Transverse colon (tissue), 4 donors: ENCODE data around the gene TMEM62. TPM values are rescaled to one million over a fixed set of nuclear protein-coding genes. Genes with fewer than 3 reads are reported as not detected.
A peak's percentile ranks its signal among the peaks of the same experiment; 100 is the strongest.

Experiments used
- DNase-seq: peaks from one replicate; pipeline ENCODE4 v3.0.0-alpha.2; 2019
- H3K27ac ChIP-seq, 4 donors: fragments of 200-600 bp; sonication (generic); 2 replicates each; pipeline ENCODE4 v1.5.1; 2016 to 2018; ENCODE audit warnings: inconsistent platforms in 4 of 4
- H3K27me3 ChIP-seq: fragments of 200-600 bp; sonication (generic); 2 replicates; pipeline ENCODE4 v1.5.1; 2017; ENCODE audit warnings: inconsistent platforms
- H3K36me3 ChIP-seq, 4 donors: fragments of 200-600 bp; sonication (generic); 2 replicates each; pipeline ENCODE4 v1.5.1; 2017 to 2019; ENCODE audit warnings: inconsistent platforms in 4 of 4
- H3K4me1 ChIP-seq, 4 donors: fragments of 200-600 bp; sonication (generic); 2 replicates each; pipeline ENCODE4 v1.5.1; 2017 to 2020; ENCODE audit warnings: inconsistent platforms in 4 of 4
- H3K4me3 ChIP-seq, 4 donors: fragments of 200-600 bp; sonication (generic); 1 replicate in 1 of 4; 2 replicates in 3 of 4; pipeline versions ENCODE4 v1.5.1 to v1.6.1; 2017 to 2019; ENCODE audit warnings: inconsistent platforms in 4 of 4
- H3K9me3 ChIP-seq, 2 donors: fragments of 200-600 bp; sonication (generic); 2 replicates each; pipeline ENCODE4 v1.5.1; 2017 to 2019; ENCODE audit warnings: inconsistent platforms in 2 of 2
- EP300 ChIP-seq: sonication (generic); formaldehyde crosslinking; IDR thresholded peaks from one replicate; pipeline ENCODE4 v1.6.1; 2017; ENCODE audit warnings: antibody characterized with exemption, low read depth
- POLR2A ChIP-seq: fragments of 450-650 bp; IDR thresholded peaks from one replicate; pipeline ENCODE4 v1.6.1; 2016; ENCODE audit warnings: antibody characterized with exemption, mild to moderate bottlenecking, moderate library complexity
- POLR2AphosphoS5 ChIP-seq, 3 donors: sonication (generic); formaldehyde crosslinking; IDR thresholded peaks; one replicate each; pipeline ENCODE4 v1.6.1; 2016; ENCODE audit warnings: antibody characterized with exemption in 3 of 3
- WGBS, 2 donors: methylation state at CpG; one replicate each; pipeline ENCODE4 v1.1.5; 2018; ENCODE audit warnings: low coverage in 1 of 2; 5-methylcytosine and 5-hydroxymethylcytosine counted together
- in situ Hi-C, 4 donors: fragments of 200-750 bp; cut with MboI; loops; one replicate each; pipeline versions ENCODE4 v1.15.0 to v1.15.1; 2017; ENCODE audit warnings: low sequenced_read_pairs in 3 of 4, low pct_ligation_motif_present in 1 of 4, low pct_unique_long_range_greater_than_20kb in 1 of 4
- intact Hi-C: fragments of 100-400 bp; cut with DNase I; formaldehyde crosslinking; loops from one replicate; pipeline ENCODE4 v1.15.1; 2023; ENCODE audit warnings: low total_unique reads
- total RNA-seq, 4 donors: library from RNA; depleted of rRNA; stranded (reverse); fragments of >200 nt; gene quantifications; one replicate each; pipeline ENCODE4 v1.1.0, GENCODE V29; 2016
- TF ChIP-seq, protein P1 (sequence below), 5 experiments: fragments of 200-600 bp in 3 of 5; fragments of 450-650 bp in 2 of 5; sonication (generic) in 3 of 5; IDR thresholded peaks; 1 replicate in 2 of 5; 2 replicates in 3 of 5; pipeline ENCODE4 v1.5.1; 2016 to 2017; ENCODE audit warnings: antibody characterized with exemption in 5 of 5, inconsistent platforms in 3 of 5, mild to moderate bottlenecking in 2 of 5, moderate library complexity in 1 of 5

TMEM62 gene
- total RNA-seq, 4 donors from 2014 or later, result 21.3 to 367 (median 39.6) TPM

DNA sequence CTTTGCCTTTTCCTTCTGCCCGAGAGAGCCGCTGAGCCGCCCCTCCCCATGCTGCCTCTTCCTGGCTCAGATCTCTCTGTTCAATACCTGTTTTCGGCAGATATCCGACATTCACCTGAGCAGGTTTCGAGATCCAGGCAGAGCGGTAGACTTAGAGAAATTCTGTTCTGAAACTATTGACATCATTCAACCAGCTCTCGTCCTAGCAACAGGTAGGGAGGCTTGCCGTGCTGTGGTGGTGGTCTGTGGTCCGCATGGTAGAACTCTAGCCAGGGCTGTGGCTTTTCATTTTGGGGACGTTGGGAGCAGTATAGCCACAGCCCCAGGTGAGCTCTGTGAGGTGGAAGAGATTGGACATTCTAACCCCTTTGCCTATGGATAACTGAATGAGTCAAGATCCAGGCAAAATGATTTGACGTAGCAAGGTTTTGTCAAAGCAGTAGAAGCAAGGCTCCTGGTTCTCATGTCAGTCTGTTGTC is 810 bp downstream of the TMEM62 start:
- H3K36me3 ChIP-seq, result peaks cover 0 to 24% (median 8%) of the 10 kb centered on the region in 4 donors
- no peaks in the 10 kb centered on the region for H3K27me3 ChIP-seq
- intact Hi-C loops, result no loop called here
- H3K27ac ChIP-seq, result peak overlapping the region; percentile 88 to 94 (median 92)
- DNase-seq, result no peak
- TF ChIP-seq, protein P1, sequence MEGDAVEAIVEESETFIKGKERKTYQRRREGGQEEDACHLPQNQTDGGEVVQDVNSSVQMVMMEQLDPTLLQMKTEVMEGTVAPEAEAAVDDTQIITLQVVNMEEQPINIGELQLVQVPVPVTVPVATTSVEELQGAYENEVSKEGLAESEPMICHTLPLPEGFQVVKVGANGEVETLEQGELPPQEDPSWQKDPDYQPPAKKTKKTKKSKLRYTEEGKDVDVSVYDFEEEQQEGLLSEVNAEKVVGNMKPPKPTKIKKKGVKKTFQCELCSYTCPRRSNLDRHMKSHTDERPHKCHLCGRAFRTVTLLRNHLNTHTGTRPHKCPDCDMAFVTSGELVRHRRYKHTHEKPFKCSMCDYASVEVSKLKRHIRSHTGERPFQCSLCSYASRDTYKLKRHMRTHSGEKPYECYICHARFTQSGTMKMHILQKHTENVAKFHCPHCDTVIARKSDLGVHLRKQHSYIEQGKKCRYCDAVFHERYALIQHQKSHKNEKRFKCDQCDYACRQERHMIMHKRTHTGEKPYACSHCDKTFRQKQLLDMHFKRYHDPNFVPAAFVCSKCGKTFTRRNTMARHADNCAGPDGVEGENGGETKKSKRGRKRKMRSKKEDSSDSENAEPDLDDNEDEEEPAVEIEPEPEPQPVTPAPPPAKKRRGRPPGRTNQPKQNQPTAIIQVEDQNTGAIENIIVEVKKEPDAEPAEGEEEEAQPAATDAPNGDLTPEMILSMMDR (IDR thresholded peaks at IDR 0.05), result no peak
- TF ChIP-seq POLR2A (no peak), POLR2AphosphoS5 (IDR thresholded peaks at IDR 0.05) (no peak), EP300 (no peak)
- no peaks in the 10 kb centered on the region for H3K9me3 ChIP-seq
- H3K4me1 ChIP-seq, result peaks cover 4 to 24% (median 17%) of the 10 kb centered on the region in 4 donors
- WGBS, 2 donors, result 10% methylated on average over 12 of the region's 12 CpGs; no CpG with 5 or more reads in 1 of the 2 donors
- H3K4me3 ChIP-seq, result peak overlapping the region; percentile 78 to 94 (median 88)
- in situ Hi-C loops, result no loop called here

DNA sequence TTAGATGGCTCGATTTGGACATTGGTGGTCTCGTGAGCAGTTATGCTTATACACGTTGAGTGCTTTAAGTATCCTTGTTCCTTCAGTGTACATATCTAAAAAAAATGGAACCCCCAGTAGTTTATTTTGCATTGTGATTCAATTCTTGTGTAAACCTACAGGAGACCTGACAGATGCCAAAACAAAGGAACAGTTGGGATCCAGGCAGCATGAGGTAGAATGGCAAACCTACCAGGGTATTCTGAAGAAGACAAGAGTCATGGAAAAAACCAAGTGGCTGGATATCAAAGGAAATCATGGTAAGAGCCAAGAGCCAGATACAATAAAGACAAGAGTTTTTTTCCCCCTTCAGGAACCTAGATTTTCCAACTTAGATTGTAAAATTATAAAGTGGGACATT is 2.0 kb downstream of the TMEM62 start:
- H3K27me3 ChIP-seq, result no peaks in the 10 kb centered on the region
- peaks cover 4 to 24% (median 17%) of the 10 kb centered on the region in 4 donors for H3K4me1 ChIP-seq
- in situ Hi-C loops, result no loop called here
- H3K36me3 ChIP-seq, result peaks cover 0 to 36% (median 13%) of the 10 kb centered on the region in 4 donors
- no peaks in the 10 kb centered on the region for H3K9me3 ChIP-seq
- no peak for DNase-seq
- no peak overlapping the region for H3K27ac ChIP-seq
- 84 to 85% methylated on average over 3 of the region's 3 CpGs for WGBS, 2 donors
- TF ChIP-seq POLR2AphosphoS5 (IDR thresholded peaks at IDR 0.05), result no peak
- TF ChIP-seq, protein P1 (IDR thresholded peaks at IDR 0.05), result no peak
- TF ChIP-seq POLR2A, result no peak
- no peak for TF ChIP-seq EP300
- intact Hi-C loops, result no loop called here
- H3K4me3 ChIP-seq, result no peak overlapping the region

DNA sequence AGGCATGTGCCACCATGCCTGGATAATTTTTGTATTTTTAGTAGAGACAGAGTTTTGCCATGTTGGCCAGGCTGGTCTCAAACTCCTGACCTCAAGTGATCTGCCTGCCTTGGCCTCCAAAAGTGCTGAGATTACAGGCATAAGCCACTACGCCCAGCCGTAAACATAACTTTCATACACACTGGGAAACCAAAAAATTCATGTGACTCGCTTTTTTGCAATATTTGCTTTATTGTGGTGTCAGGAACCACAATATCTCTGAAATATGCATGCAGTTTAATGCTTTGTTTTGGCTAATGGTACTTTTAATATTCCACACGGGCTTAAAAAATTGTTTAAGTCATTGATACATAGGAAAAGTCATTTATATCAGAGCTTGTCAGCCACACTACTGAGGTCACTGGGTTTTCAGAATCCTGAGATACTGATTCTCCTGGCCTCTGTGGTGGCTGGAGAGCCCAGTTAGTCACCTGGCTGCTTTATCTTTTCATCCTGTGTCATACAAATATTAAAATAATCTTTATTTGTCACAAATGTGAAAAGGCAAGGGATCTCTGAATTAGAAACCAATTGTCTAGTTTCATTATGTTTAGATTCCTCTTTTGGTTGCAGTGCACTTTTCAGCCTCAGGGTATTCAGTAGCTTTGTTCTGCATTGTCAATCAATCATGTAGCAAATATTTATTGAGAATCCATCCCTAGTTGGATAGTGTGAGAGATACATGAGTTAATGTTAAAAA is 10.0 kb downstream of the TMEM62 start:
- in situ Hi-C loops, result no loop called here
- no peak overlapping the region for H3K27ac ChIP-seq
- peaks cover 0 to 58% (median 24%) of the 10 kb centered on the region in 4 donors for H3K36me3 ChIP-seq
- WGBS, 2 donors, result 88 to 90% methylated on average over 2 to 4 of the region's 4 CpGs
- no peak overlapping the region for H3K4me3 ChIP-seq
- peaks cover 0 to 5% (median 0%) of the 10 kb centered on the region in 4 donors for H3K4me1 ChIP-seq
- no peaks in the 10 kb centered on the region for H3K27me3 ChIP-seq
- no peaks in the 10 kb centered on the region for H3K9me3 ChIP-seq
- no peak for DNase-seq
- intact Hi-C loops, result loop anchor here (2.0 kb wide), 1 partner anchor 65 kb away; no protein-coding TSS in a partner anchor
- TF ChIP-seq EP300 (no peak), POLR2A (no peak), POLR2AphosphoS5 (IDR thresholded peaks at IDR 0.05) (no peak)
- TF ChIP-seq, protein P1 (IDR thresholded peaks at IDR 0.05), result no peak

DNA sequence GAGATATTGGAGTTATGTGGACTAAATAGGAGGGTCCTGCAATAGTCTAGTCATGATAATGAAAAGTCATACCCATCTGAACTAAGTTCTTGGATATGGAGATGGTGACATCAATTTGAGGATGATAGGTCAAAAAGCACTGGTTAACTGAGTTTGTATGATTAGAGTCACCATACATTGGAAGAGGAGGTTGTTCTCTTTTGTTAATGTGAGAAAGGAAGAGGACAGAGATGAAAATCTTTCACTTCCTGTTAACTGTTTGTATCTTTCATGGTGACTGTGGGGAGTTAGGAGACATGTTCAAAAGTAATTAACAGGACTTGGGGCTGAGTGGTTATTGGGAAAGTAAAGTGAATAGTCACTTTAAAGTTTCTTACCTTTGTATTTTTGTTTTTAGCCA is 11.1 kb downstream of the TMEM62 start:
- Histone ChIP-seq H3K4me1 (peaks cover 0 to 5% (median 0%) of the 10 kb centered on the region in 4 donors), H3K9me3 (no peaks in the 10 kb centered on the region), H3K27me3 (no peaks in the 10 kb centered on the region), H3K4me3 (no peak overlapping the region), H3K27ac (no peak overlapping the region), H3K36me3 (peaks cover 0 to 58% (median 24%) of the 10 kb centered on the region in 4 donors)
- in situ Hi-C loops (no loop called here), intact Hi-C loops (no loop called here)
- TF ChIP-seq POLR2AphosphoS5 (IDR thresholded peaks at IDR 0.05) (no peak), EP300 (no peak), POLR2A (no peak)
- TF ChIP-seq, protein P1 (IDR thresholded peaks at IDR 0.05), result no peak
- no peak for DNase-seq
